Neural progenitor cell (in vitro differentiated cells): ENCODE measurements around the gene TTC27.

Experiments used
- EZH2phosphoT487 ChIP-seq: fragments of 200-600 bp; sonication (generic); IDR thresholded peaks from 2 replicates; pipeline ENCODE4 v1.6.1; 2017; ENCODE audit warnings: antibody characterized with exemption
- TF ChIP-seq, protein P1 (sequence below): fragments of 200-600 bp; sonication (generic); IDR thresholded peaks from 2 replicates; pipeline ENCODE4 v1.5.1; 2017; ENCODE audit warnings: antibody characterized with exemption, mild to moderate bottlenecking

GRCh38 chr2:32835148-32835547 lies 207.3 kb downstream of the TTC27 start:
- TF ChIP-seq EZH2phosphoT487, result no peak
- TF ChIP-seq, protein P1, sequence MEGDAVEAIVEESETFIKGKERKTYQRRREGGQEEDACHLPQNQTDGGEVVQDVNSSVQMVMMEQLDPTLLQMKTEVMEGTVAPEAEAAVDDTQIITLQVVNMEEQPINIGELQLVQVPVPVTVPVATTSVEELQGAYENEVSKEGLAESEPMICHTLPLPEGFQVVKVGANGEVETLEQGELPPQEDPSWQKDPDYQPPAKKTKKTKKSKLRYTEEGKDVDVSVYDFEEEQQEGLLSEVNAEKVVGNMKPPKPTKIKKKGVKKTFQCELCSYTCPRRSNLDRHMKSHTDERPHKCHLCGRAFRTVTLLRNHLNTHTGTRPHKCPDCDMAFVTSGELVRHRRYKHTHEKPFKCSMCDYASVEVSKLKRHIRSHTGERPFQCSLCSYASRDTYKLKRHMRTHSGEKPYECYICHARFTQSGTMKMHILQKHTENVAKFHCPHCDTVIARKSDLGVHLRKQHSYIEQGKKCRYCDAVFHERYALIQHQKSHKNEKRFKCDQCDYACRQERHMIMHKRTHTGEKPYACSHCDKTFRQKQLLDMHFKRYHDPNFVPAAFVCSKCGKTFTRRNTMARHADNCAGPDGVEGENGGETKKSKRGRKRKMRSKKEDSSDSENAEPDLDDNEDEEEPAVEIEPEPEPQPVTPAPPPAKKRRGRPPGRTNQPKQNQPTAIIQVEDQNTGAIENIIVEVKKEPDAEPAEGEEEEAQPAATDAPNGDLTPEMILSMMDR, result no peak
